Measurements from ENCODE around the gene CRACDL.
A peak's percentile ranks its signal among the peaks of the same experiment; 100 is the strongest.
"Not testable (repeated sequence)": the region's sequence is repeated elsewhere in the genome, so short reads cannot be mapped to it uniquely, and the experiment has no call there.

CRACDL gene

GRCh38 chr2:98910349-98911125 lies 25.5 kb downstream of the CRACDL start:
- no peak for DNase-seq
- in situ Hi-C loops (cut with HindIII; ENCODE audit: low pct_ligation_motif_present, low pct_unique_long_range_greater_than_20kb, low sequenced_read_pairs) = no loop called here

- peak; percentile 26 for DNase-seq
- in situ Hi-C loops (cut with HindIII; ENCODE audit: low pct_ligation_motif_present, low pct_unique_long_range_greater_than_20kb, low sequenced_read_pairs) = no loop called here
Observed at GRCh38 chr2:98909317-98910211, 26.5 kb downstream of the CRACDL start.

GRCh38 chr2:98908931-98909316 lies 27.1 kb downstream of the CRACDL start:
- in situ Hi-C loops (cut with HindIII; ENCODE audit: low pct_ligation_motif_present, low pct_unique_long_range_greater_than_20kb, low sequenced_read_pairs) = no loop called here

GRCh38 chr2:98907966-98908905 lies 27.8 kb downstream of the CRACDL start:
- in situ Hi-C loops (cut with HindIII; ENCODE audit: low pct_ligation_motif_present, low pct_unique_long_range_greater_than_20kb, low sequenced_read_pairs) = no loop called here
- DNase-seq = no peak

More at GRCh38 chr2:98908931-98909316, 27.1 kb downstream of the CRACDL start:
- no peak for DNase-seq

- no peak for DNase-seq
- in situ Hi-C loops (cut with HindIII; ENCODE audit: low pct_ligation_motif_present, low pct_unique_long_range_greater_than_20kb, low sequenced_read_pairs) = no loop called here
Observed at GRCh38 chr2:98907385-98907784, 28.6 kb downstream of the CRACDL start.

GRCh38 chr2:98903767-98904485 lies 32.1 kb downstream of the CRACDL start:
- in situ Hi-C loops (cut with HindIII; ENCODE audit: low pct_ligation_motif_present, low pct_unique_long_range_greater_than_20kb, low sequenced_read_pairs) = no loop called here
- no peak for DNase-seq

GRCh38 chr2:98903064-98903355 lies 33.0 kb downstream of the CRACDL start:
- in situ Hi-C loops (cut with HindIII; ENCODE audit: low pct_ligation_motif_present, low pct_unique_long_range_greater_than_20kb, low sequenced_read_pairs) = no loop called here
- no peak for DNase-seq

GRCh38 chr2:98902209-98903063 lies 33.6 kb downstream of the CRACDL start:
- in situ Hi-C loops (cut with HindIII; ENCODE audit: low pct_ligation_motif_present, low pct_unique_long_range_greater_than_20kb, low sequenced_read_pairs) = no loop called here
- no peak for DNase-seq

- in situ Hi-C loops (cut with HindIII; ENCODE audit: low pct_ligation_motif_present, low pct_unique_long_range_greater_than_20kb, low sequenced_read_pairs) = no loop called here
- no peak for DNase-seq
Observed at GRCh38 chr2:98901702-98902101, 34.3 kb downstream of the CRACDL start.

- no peak for DNase-seq
- in situ Hi-C loops (cut with HindIII; ENCODE audit: low pct_ligation_motif_present, low pct_unique_long_range_greater_than_20kb, low sequenced_read_pairs) = no loop called here
Observed at GRCh38 chr2:98901291-98901690, 34.7 kb downstream of the CRACDL start.

GRCh38 chr2:98900721-98901120 lies 35.3 kb downstream of the CRACDL start:
- in situ Hi-C loops (cut with HindIII; ENCODE audit: low pct_ligation_motif_present, low pct_unique_long_range_greater_than_20kb, low sequenced_read_pairs) = no loop called here
- no peak for DNase-seq

- in situ Hi-C loops (cut with HindIII; ENCODE audit: low pct_ligation_motif_present, low pct_unique_long_range_greater_than_20kb, low sequenced_read_pairs) = not testable (repeated sequence)
Observed at GRCh38 chr2:98899703-98900078, 36.3 kb downstream of the CRACDL start.

GRCh38 chr2:98899041-98899702 lies 36.9 kb downstream of the CRACDL start:
- in situ Hi-C loops (cut with HindIII; ENCODE audit: low pct_ligation_motif_present, low pct_unique_long_range_greater_than_20kb, low sequenced_read_pairs) = no loop called here
- no peak for DNase-seq

More at GRCh38 chr2:98899703-98900078, 36.3 kb downstream of the CRACDL start:
- not testable (repeated sequence) for DNase-seq

GRCh38 chr2:98898423-98898841 lies 37.6 kb downstream of the CRACDL start:
- no peak for DNase-seq
- in situ Hi-C loops (cut with HindIII; ENCODE audit: low pct_ligation_motif_present, low pct_unique_long_range_greater_than_20kb, low sequenced_read_pairs) = no loop called here

- in situ Hi-C loops (cut with HindIII; ENCODE audit: low pct_ligation_motif_present, low pct_unique_long_range_greater_than_20kb, low sequenced_read_pairs) = no loop called here
- DNase-seq = no peak
Observed at GRCh38 chr2:98897746-98898145, 38.3 kb downstream of the CRACDL start.

- DNase-seq = no peak
Observed at GRCh38 chr2:98896944-98897343, 39.1 kb downstream of the CRACDL start.

GRCh38 chr2:98896416-98896815 lies 39.6 kb downstream of the CRACDL start:
- DNase-seq = no peak
- in situ Hi-C loops (cut with HindIII; ENCODE audit: low pct_ligation_motif_present, low pct_unique_long_range_greater_than_20kb, low sequenced_read_pairs) = no loop called here

More at GRCh38 chr2:98896944-98897343, 39.1 kb downstream of the CRACDL start:
- in situ Hi-C loops (cut with HindIII; ENCODE audit: low pct_ligation_motif_present, low pct_unique_long_range_greater_than_20kb, low sequenced_read_pairs) = no loop called here

Measured in ACHN (cell line).